Endothelial cell of umbilical vein (primary cell): Measurements from ENCODE around the gene WDPCP. TPM values are rescaled to one million over a fixed set of nuclear protein-coding genes. Genes with fewer than 3 reads are reported as not detected.
"Not testable (repeated sequence)": the region's sequence is repeated elsewhere in the genome, so short reads cannot be mapped to it uniquely, and the experiment has no call there.

Experiments
- BruUV-seq: library from RNA; stranded (reverse); fragments of 400-500 nt; replicated peaks from 2 replicates; lab custom pipeline; 2021; lab: Mats Ljungman, UMichigan
- CTCF ChIA-PET: fragments of 300-600, 350-600 bp; sonication (Branson Sonifier 250); formaldehyde crosslinking; loops from one replicate; lab custom pipeline; 2021; ENCODE audit warnings: antibody characterized with exemption, inconsistent platforms; lab: Charles Lee
- POLR2A ChIA-PET: fragments of 300-600, 350-600 bp; sonication (Branson Sonifier 250); formaldehyde crosslinking; loops from one replicate; lab custom pipeline; 2021; ENCODE audit warnings: antibody characterized with exemption, inconsistent platforms; lab: Charles Lee
- DNase-seq: peaks from one replicate; pipeline ENCODE4 v3.0.0-alpha.2; 2011; ENCODE audit warnings: low read depth, low spot score
- FAIRE-seq: peaks from 2 replicates; lab custom pipeline; 2011; peaks lifted over from hg19 to GRCh38; lab: Jason Lieb, UNC
- H2AFZ ChIP-seq: 2 replicates; pipeline ENCODE4 v1.6.0; 2012; ENCODE audit warnings: low read depth, low read length, control low read depth, inconsistent platforms
- H3K27ac ChIP-seq: 2 replicates; pipeline ENCODE4 v1.5.1; 2011; ENCODE audit warnings: low read depth, mild to moderate bottlenecking, control low read depth, low read length, moderate library complexity; ENCODE audit not compliant: insufficient read depth
- H3K27me3 ChIP-seq, 2 experiments: 2 replicates each; pipeline versions ENCODE4 v1.6.0 to v1.6.1; 2011; ENCODE audit warnings: low read length in 2 of 2, mixed read lengths in 1 of 2; ENCODE audit not compliant: control insufficient read depth in 2 of 2, insufficient read depth in 2 of 2
- H3K36me3 ChIP-seq, 2 experiments: 2 replicates in 1 of 2; 3 replicates in 1 of 2; pipeline ENCODE4 v1.5.1; 2011; ENCODE audit warnings: low read length in 2 of 2, mild to moderate bottlenecking in 1 of 2, moderate library complexity in 1 of 2; ENCODE audit not compliant: control insufficient read depth in 2 of 2, insufficient read depth in 2 of 2; ENCODE audit errors: extremely low read depth in 1 of 2
- H3K4me1 ChIP-seq: 3 replicates; pipeline ENCODE4 v1.5.1; 2011; ENCODE audit warnings: mild to moderate bottlenecking, low read length; ENCODE audit not compliant: control insufficient read depth, insufficient read depth; ENCODE audit errors: extremely low read depth
- H3K4me2 ChIP-seq: 2 replicates; pipeline ENCODE4 v1.6.1; 2011; ENCODE audit warnings: low read length, control low read depth, mixed read lengths; ENCODE audit not compliant: insufficient read depth
- H3K4me3 ChIP-seq, 3 experiments: fragments of 200-600 bp in 1 of 3; sonication (generic), shearing (Covaris generic) in 1 of 3; replicated peaks in 1 of 3; 2 replicates each; pipeline ENCODE4 v1.5.1; 2011 to 2016; ENCODE audit warnings: control low read depth in 3 of 3, low read length in 3 of 3, mild to moderate bottlenecking in 2 of 3, inconsistent platforms in 1 of 3, low read depth in 1 of 3, moderate library complexity in 1 of 3; ENCODE audit not compliant: insufficient read depth in 1 of 3
- H3K79me2 ChIP-seq: 2 replicates; pipeline ENCODE4 v1.6.0; 2012; ENCODE audit warnings: low read length, inconsistent platforms; ENCODE audit not compliant: control insufficient read depth, insufficient read depth
- H3K9ac ChIP-seq: replicated peaks from 2 replicates; pipeline ENCODE3; 2011; ENCODE audit warnings: low read length, control low read depth; ENCODE audit not compliant: insufficient read depth; ENCODE audit errors: extremely low read depth
- H3K9me1 ChIP-seq: replicated peaks from 3 replicates; pipeline ENCODE4 v1.6.0; 2011; ENCODE audit warnings: mild to moderate bottlenecking, low read length; ENCODE audit not compliant: control insufficient read depth, insufficient read depth; ENCODE audit errors: extremely low read depth
- H3K9me3 ChIP-seq: replicated peaks from 2 replicates; pipeline ENCODE4 v1.5.1; 2012; ENCODE audit warnings: low read length, inconsistent platforms; ENCODE audit not compliant: control insufficient read depth, insufficient read depth
- H4K20me1 ChIP-seq: replicated peaks from 2 replicates; pipeline ENCODE3; 2011; ENCODE audit warnings: mild to moderate bottlenecking, low read length; ENCODE audit not compliant: control insufficient read depth, insufficient read depth; ENCODE audit errors: extremely low read depth
- CTCF ChIP-seq, 2 donors: IDR thresholded peaks; 1 replicate in 1 of 2; 2 replicates in 1 of 2; pipeline ENCODE4 v1.5.1; 2011; ENCODE audit warnings: low read length in 2 of 2, mild to moderate bottlenecking in 2 of 2, moderate library complexity in 2 of 2, control low read depth in 1 of 2, inconsistent platforms in 1 of 2, low read depth in 1 of 2; ENCODE audit not compliant: insufficient read depth in 1 of 2; ENCODE audit errors: extremely low read depth in 1 of 2
- EZH2 ChIP-seq: IDR thresholded peaks from 2 replicates; pipeline ENCODE4 v1.6.1; 2012; ENCODE audit warnings: borderline replicate concordance, low read depth, mild to moderate bottlenecking, moderate library complexity, low read length, inconsistent platforms; ENCODE audit not compliant: severe bottlenecking
- FOS ChIP-seq: IDR thresholded peaks from 2 replicates; pipeline ENCODE4 v1.6.1; 2011; ENCODE audit warnings: mild to moderate bottlenecking, low read length, moderate library complexity, borderline replicate concordance; ENCODE audit not compliant: insufficient read depth
- GATA2 ChIP-seq: IDR thresholded peaks from 2 replicates; pipeline ENCODE4 v1.7.0; 2011; ENCODE audit warnings: low read depth, mild to moderate bottlenecking, moderate library complexity, mixed read lengths, low read length; ENCODE audit not compliant: insufficient read length, insufficient read depth
- JUN ChIP-seq: IDR thresholded peaks from 2 replicates; pipeline ENCODE4 v1.6.1; 2011; ENCODE audit warnings: borderline replicate concordance, low read depth; ENCODE audit not compliant: insufficient read length, insufficient read depth
- MAX ChIP-seq: IDR thresholded peaks from 2 replicates; pipeline ENCODE4 v1.6.1; 2011; ENCODE audit not compliant: insufficient read depth, insufficient read length
- MYC ChIP-seq: IDR thresholded peaks from one replicate; pipeline ENCODE4 v1.6.1; 2011; ENCODE audit warnings: mild to moderate bottlenecking, low read depth, low read length
- POLR2A ChIP-seq: IDR thresholded peaks from 2 replicates; pipeline ENCODE4 v1.6.1; 2012; ENCODE audit warnings: low read depth, mild to moderate bottlenecking, control low read depth, low read length
- POLR2AphosphoS5 ChIP-seq: IDR thresholded peaks from 2 replicates; pipeline ENCODE4 v1.6.1; 2012; ENCODE audit warnings: low read depth, mild to moderate bottlenecking, control low read depth, low read length, moderate library complexity; ENCODE audit not compliant: insufficient read depth
- dilution Hi-C: fragments of 300-500 bp; cut with MboI; formaldehyde crosslinking; loops from one replicate; pipeline ENCODE4 v1.15.0; 2019; ENCODE audit warnings: low sequenced_read_pairs; ENCODE audit not compliant: extremely low pct_ligation_motif_present
- intact Hi-C: fragments of 100-400 bp; cut with micrococcal nuclease; formaldehyde crosslinking; loops from one replicate; pipeline ENCODE4 v1.10.0; 2022
- polyA plus RNA-seq, 4 experiments: library from polyadenylated mRNA; depleted of rRNA in 3 of 4; stranded (reverse) in 3 of 4; unstranded in 1 of 4; fragments of >200 nt; gene quantifications; 2 replicates each; pipeline versions ENCODE4 v1.2.1 to v1.2.3, GENCODE V29; 2011 to 2012; ENCODE audit warnings: missing spikeins in 1 of 4
- total RNA-seq: library from RNA; stranded (reverse); gene quantifications from 2 replicates; pipeline ENCODE4 v1.2.3, GENCODE V29; 2021

WDPCP gene
- total and polyA plus RNA-seq, 2 donors (not counting 3 experiments of a cell fraction or from before 2014, with no cell fraction given), result 4.0 to 8.8 TPM

GRCh38 chr2:63484481-63484880 is 103.8 kb downstream of the WDPCP start:
- H3K36me3 ChIP-seq, result no peaks in the 10 kb centered on the region
- no peaks in the 10 kb centered on the region for H3K79me2 ChIP-seq
- H3K9me3 ChIP-seq, result no peaks in the 10 kb centered on the region
- BruUV-seq, result no TSS peak
- DNase-seq, result no peak
- dilution Hi-C loops, result no loop called here
- no peaks in the 10 kb centered on the region for H3K9me1 ChIP-seq
- CTCF ChIA-PET, result interaction anchor here (1.2 to 1.6 kb wide), 2 partner anchors 59 to 1028 kb away, joined by 3 to 4 read pairs; no protein-coding TSS in a partner anchor
- H3K27me3 ChIP-seq, result no peaks in the 10 kb centered on the region
- TF ChIP-seq POLR2A (no peak), EZH2 (no peak), GATA2 (no peak), FOS (no peak), JUN (no peak)
- H3K9ac ChIP-seq, result no peak overlapping the region
- no peaks in the 10 kb centered on the region for H3K4me1 ChIP-seq
- no peak overlapping the region for H3K27ac ChIP-seq
- no peak overlapping the region for H2AFZ ChIP-seq
- H3K4me3 ChIP-seq, result no peak overlapping the region
- H3K4me2 ChIP-seq, result no peak overlapping the region
- intact Hi-C loops, result no loop called here
- POLR2A ChIA-PET, result no interaction called here
- no peak for FAIRE-seq
- no peaks in the 10 kb centered on the region for H4K20me1 ChIP-seq

- no peaks in the 10 kb centered on the region for H3K9me3 ChIP-seq
- no peak overlapping the region for H3K27ac ChIP-seq
- no peaks in the 10 kb centered on the region for H3K9me1 ChIP-seq
- no peaks in the 10 kb centered on the region for H3K4me1 ChIP-seq
- intact Hi-C loops (no loop called here), dilution Hi-C loops (no loop called here)
- no peak overlapping the region for H2AFZ ChIP-seq
- no peaks in the 10 kb centered on the region for H3K36me3 ChIP-seq
- no peaks in the 10 kb centered on the region for H4K20me1 ChIP-seq
- POLR2A ChIA-PET, result no interaction called here
- H3K4me3 ChIP-seq, result no peak overlapping the region
- no peaks in the 10 kb centered on the region for H3K27me3 ChIP-seq
- no TSS peak for BruUV-seq
- CTCF ChIA-PET, result interaction anchor here (1.2 kb wide), 1 partner anchor 9 kb away, joined by 5 read pairs; no protein-coding TSS in a partner anchor
- H3K4me2 ChIP-seq, result no peak overlapping the region
- H3K79me2 ChIP-seq, result no peaks in the 10 kb centered on the region
- TF ChIP-seq POLR2A, result no peak
- no peak for TF ChIP-seq FOS
- no peak for TF ChIP-seq CTCF (IDR thresholded peaks at IDR 0.05; ENCODE audit: extremely low read depth in 1 of 2, insufficient read depth in 1 of 2, low read depth in 1 of 2, low read length in 2 of 2)
- TF ChIP-seq MYC, result no peak
- no peak for TF ChIP-seq GATA2
- no peak for TF ChIP-seq POLR2AphosphoS5
- no peak for TF ChIP-seq MAX
- DNase-seq (no peak), FAIRE-seq (no peak)
- H3K9ac ChIP-seq, result no peak overlapping the region
These were observed 110.6 kb downstream of the WDPCP start for GRCh38 chr2:63477686-63478085.

GRCh38 chr2:63469313-63469712 is 119.0 kb downstream of the WDPCP start:
- intact Hi-C loops, DNase-seq, H3K27ac ChIP-seq, BruUV-seq, H3K4me1 ChIP-seq, H3K9me1 ChIP-seq, H3K27me3 ChIP-seq, H3K9me3 ChIP-seq, H3K4me2 ChIP-seq, H3K9ac ChIP-seq, H3K79me2 ChIP-seq, H3K4me3 ChIP-seq, FAIRE-seq, dilution Hi-C loops, H2AFZ ChIP-seq, H3K36me3 ChIP-seq, POLR2A ChIA-PET, CTCF ChIA-PET, H4K20me1 ChIP-seq: not testable (repeated sequence)
